GM23338 (cell line): ENCODE measurements around the gene BCOR. TPM values are rescaled to one million over a fixed set of nuclear protein-coding genes. Genes with fewer than 3 reads are reported as not detected.

Experiments
- ATAC-seq: fragments of 200-7000 bp; cut with Tn5 transposase; 3 replicates; pipeline ENCODE4 v1.9.1; 2020
- DNase-seq: peaks from one replicate; pipeline ENCODE4 v3.0.0-alpha.2; 2015; ENCODE audit warnings: low spot score
- H2AFZ ChIP-seq: fragments of 200-600 bp; sonication (generic); 2 replicates; pipeline ENCODE4 v1.8.0; 2016; ENCODE audit warnings: antibody characterized with exemption, mild to moderate bottlenecking, moderate library complexity
- H3F3A ChIP-seq: fragments of 200-600 bp; sonication (generic); replicated peaks from 2 replicates; pipeline ENCODE4 v1.8.0; 2017; ENCODE audit warnings: antibody characterized with exemption, mixed run types, low read depth
- H3K27ac ChIP-seq: fragments of 200-600 bp; sonication (generic); 2 replicates; pipeline ENCODE4 v1.6.1; 2016; ENCODE audit warnings: low read depth
- H3K27me3 ChIP-seq: fragments of 200-600 bp; sonication (generic); 2 replicates; pipeline ENCODE4 v1.8.0; 2016; ENCODE audit warnings: mild to moderate bottlenecking, mixed run types, moderate library complexity; ENCODE audit not compliant: insufficient read depth
- H3K36me3 ChIP-seq: fragments of 200-600 bp; sonication (generic); 2 replicates; pipeline ENCODE4 v1.8.0; 2016; ENCODE audit warnings: mild to moderate bottlenecking; ENCODE audit not compliant: insufficient read depth
- H3K4me1 ChIP-seq: fragments of 200-600 bp; sonication (generic); 2 replicates; pipeline ENCODE4 v1.8.0; 2016; ENCODE audit warnings: mild to moderate bottlenecking, moderate library complexity; ENCODE audit not compliant: insufficient read depth
- H3K4me2 ChIP-seq: fragments of 200-600 bp; sonication (generic); 2 replicates; pipeline ENCODE4 v1.7.1; 2017; ENCODE audit warnings: mixed run types
- H3K4me3 ChIP-seq: fragments of 200-600 bp; sonication (generic); 2 replicates; pipeline ENCODE4 v1.6.1; 2016; ENCODE audit warnings: mixed run types
- H3K79me2 ChIP-seq: fragments of 200-600 bp; sonication (generic); replicated peaks from 2 replicates; pipeline ENCODE4 v1.8.0; 2017; ENCODE audit warnings: mild to moderate bottlenecking; ENCODE audit not compliant: insufficient read depth
- H3K9me2 ChIP-seq: fragments of 200-600 bp; sonication (generic); 2 replicates; pipeline ENCODE4 v1.8.0; 2017; ENCODE audit not compliant: insufficient read depth
- H4K20me1 ChIP-seq: fragments of 200-600 bp; sonication (generic); replicated peaks from 2 replicates; pipeline ENCODE4 v1.8.0; 2017; ENCODE audit warnings: mild to moderate bottlenecking; ENCODE audit not compliant: insufficient read depth
- H3K27ac Mint-ChIP-seq: 2 replicates; pipeline ENCODE4 v1.8.0; 2020; ENCODE audit warnings: inconsistent platforms, mild to moderate bottlenecking, moderate library complexity, mixed read lengths
- H3K27me3 Mint-ChIP-seq: 3 replicates; pipeline ENCODE4 v1.8.0; 2022; ENCODE audit warnings: low read depth, mild to moderate bottlenecking, moderate library complexity, mixed read lengths, inconsistent platforms; ENCODE audit not compliant: insufficient read depth, poor library complexity
- H3K36me3 Mint-ChIP-seq: 3 replicates; pipeline ENCODE4 v1.8.0; 2021; ENCODE audit warnings: low read depth, mild to moderate bottlenecking, inconsistent platforms, moderate library complexity, mixed read lengths
- H3K4me1 Mint-ChIP-seq: 3 replicates; pipeline ENCODE4 v1.8.0; 2020; ENCODE audit warnings: mild to moderate bottlenecking, inconsistent platforms, mixed read lengths
- H3K4me3 Mint-ChIP-seq: 3 replicates; pipeline ENCODE4 v1.8.0; 2021; ENCODE audit warnings: moderate library complexity, mild to moderate bottlenecking, inconsistent platforms, mixed read lengths
- H3K9me3 Mint-ChIP-seq: 3 replicates; pipeline ENCODE4 v1.8.0; 2020; ENCODE audit warnings: moderate library complexity, mild to moderate bottlenecking, inconsistent platforms, mixed read lengths
- CREB1 ChIP-seq: fragments of 250-450 bp; sonication (Bioruptor Pico); IDR thresholded peaks from 2 replicates; pipeline ENCODE4 v1.5.0; 2020; ENCODE audit warnings: low read depth, mild to moderate bottlenecking, moderate library complexity
- ETS1 ChIP-seq: IDR thresholded peaks from 2 replicates; pipeline ENCODE4 v1.6.1; 2016; ENCODE audit warnings: antibody characterized with exemption
- EZH2 ChIP-seq: fragments of 200-600 bp; sonication (generic); IDR thresholded peaks from one replicate; pipeline ENCODE4 v1.8.0; 2017; ENCODE audit warnings: antibody characterized with exemption, mild to moderate bottlenecking, low read depth; ENCODE audit not compliant: unreplicated experiment
- EZH2phosphoT487 ChIP-seq: fragments of 200-600 bp; sonication (generic); IDR thresholded peaks from one replicate; pipeline ENCODE4 v1.8.1; 2018; ENCODE audit warnings: antibody characterized with exemption; ENCODE audit not compliant: unreplicated experiment
- REST ChIP-seq: IDR thresholded peaks from one replicate; pipeline ENCODE4 v1.6.1; 2018; ENCODE audit warnings: antibody characterized with exemption; ENCODE audit not compliant: unreplicated experiment
- ZNF114 ChIP-seq: fragments of 250-450 bp; sonication (Bioruptor Pico); IDR thresholded peaks from 2 replicates; pipeline ENCODE4 v1.5.0; 2020; ENCODE audit warnings: mild to moderate bottlenecking, moderate library complexity
- polyA plus RNA-seq: library from polyadenylated mRNA; unstranded; fragments of >200 nt; fragmentation: Nextera tagmentation; extraction: Ambion mirVana; gene quantifications from 2 replicates; pipeline ENCODE4 v1.2.1, GENCODE V29; 2016
- total RNA-seq: library from RNA; depleted of rRNA; stranded (reverse); fragments of >200 nt; shearing (Covaris generic); gene quantifications from 2 replicates; pipeline ENCODE4 v1.2.3, GENCODE V29; 2014

BCOR gene
- total and polyA plus RNA-seq, 2 experiments from 2014 or later: 25.5 to 60.8 TPM

- Mint-ChIP-seq H3K36me3 (no peaks in the 10 kb centered on the region), H3K4me3 (peak overlapping the region; percentile 68), H3K27ac (no peak overlapping the region), H3K9me3 (no peaks in the 10 kb centered on the region), H3K4me1 (peaks cover 16% of the 10 kb centered on the region), H3K27me3 (peaks cover 43% of the 10 kb centered on the region)
- Histone ChIP-seq H2AFZ (no peak overlapping the region), H3K4me2 (peak overlapping the region; percentile 85), H3K9me2 (no peaks in the 10 kb centered on the region), H3K27me3 (peaks cover 58% of the 10 kb centered on the region), H3K4me3 (peak overlapping the region; percentile 63), H4K20me1 (no peaks in the 10 kb centered on the region; the same call in 1 of the 2 replicates), H3K4me1 (peaks cover 20% of the 10 kb centered on the region), H3K27ac (no peak overlapping the region), H3F3A (0 out of 2 replicates have a peak, but pooled peaks cover 4% of the 10 kb centered on the region), H3K79me2 (peaks cover 16% of the 10 kb centered on the region), H3K36me3 (no peaks in the 10 kb centered on the region)
- ATAC-seq (peak; percentile 1; the same call in 1 of the 3 replicates), DNase-seq (no peak)
- TF ChIP-seq EZH2: peak; percentile 36
- no peak for TF ChIP-seq EZH2phosphoT487
These were observed 7.5 kb upstream of the BCOR start for GRCh38 chrX:40104985-40105834.

- H3K27me3 Mint-ChIP-seq: peaks cover 44% of the 10 kb centered on the region
- peaks cover 12% of the 10 kb centered on the region for H3K79me2 ChIP-seq
- no peaks in the 10 kb centered on the region for H3K36me3 Mint-ChIP-seq
- peaks cover 23% of the 10 kb centered on the region for H3K4me1 ChIP-seq
- H3K27ac Mint-ChIP-seq: no peak overlapping the region
- DNase-seq: no peak
- ATAC-seq: no peak
- H3K4me3 Mint-ChIP-seq: peak overlapping the region; percentile 72
- H3K4me2 ChIP-seq: peak overlapping the region; percentile 85
- no peaks in the 10 kb centered on the region for H3K36me3 ChIP-seq
- H3K4me3 ChIP-seq: peak overlapping the region; percentile 63
- no peaks in the 10 kb centered on the region for H3K9me2 ChIP-seq
- H3K9me3 Mint-ChIP-seq: no peaks in the 10 kb centered on the region
- no peaks in the 10 kb centered on the region; the same call in 1 of the 2 replicates for H4K20me1 ChIP-seq
- no peak overlapping the region for H3K27ac ChIP-seq
- 0 out of 2 replicates have a peak, but pooled peaks cover 4% of the 10 kb centered on the region for H3F3A ChIP-seq
- H3K27me3 ChIP-seq: peaks cover 59% of the 10 kb centered on the region
- no peak overlapping the region for H2AFZ ChIP-seq
- peaks cover 20% of the 10 kb centered on the region for H3K4me1 Mint-ChIP-seq
- no peak for TF ChIP-seq REST
- TF ChIP-seq CREB1 (CRISPR knock-in tag): no peak
- peak; percentile 22 for TF ChIP-seq EZH2
- no peak for TF ChIP-seq ZNF114 (CRISPR knock-in tag)
- no peak for TF ChIP-seq ETS1
These were observed 6.8 kb upstream of the BCOR start for GRCh38 chrX:40104630-40104984.
